Naive thymus-derived CD4-positive, alpha-beta T cell (primary cell): ENCODE measurements around the gene DGCR8. TPM values are rescaled to one million over a fixed set of nuclear protein-coding genes. Genes with fewer than 3 reads are reported as not detected.

Experiments used
- ATAC-seq: fragments of 150-1000 bp; cut with Tn5 transposase; 2 replicates; pipeline ENCODE4 v1.10.0; 2021; ENCODE audit warnings: mild to moderate bottlenecking, moderate library complexity
- CTCF ChIA-PET: fragments of 350-600 bp; sonication (Branson Sonifier 250); formaldehyde crosslinking; loops from one replicate; lab custom pipeline; 2021; ENCODE audit warnings: antibody characterized with exemption; lab: Charles Lee
- POLR2A ChIA-PET: fragments of 350-600 bp; sonication (Branson Sonifier 250); formaldehyde crosslinking; loops from one replicate; lab custom pipeline; 2021; ENCODE audit warnings: antibody characterized with exemption, inconsistent platforms; lab: Charles Lee
- DNase-seq, 9 donors: peaks; one replicate each; pipeline versions ENCODE4 v3.0.0 to v3.0.0-alpha.2; 2020 to 2022; ENCODE audit warnings: mixed read lengths in 1 of 9
- H3K27ac ChIP-seq: one replicate; pipeline ENCODE4 v1.7.0; 2013; ENCODE audit warnings: mild to moderate bottlenecking, low read depth, low read length, moderate library complexity
- H3K27me3 ChIP-seq, 2 donors: one replicate each; pipeline ENCODE4 v1.7.0; 2013; ENCODE audit warnings: low read length in 2 of 2, mild to moderate bottlenecking in 2 of 2, moderate library complexity in 2 of 2; ENCODE audit not compliant: control insufficient read depth in 2 of 2, insufficient read depth in 2 of 2
- H3K36me3 ChIP-seq, 3 experiments: 1 replicate in 2 of 3; 2 replicates in 1 of 3; pipeline ENCODE4 v1.7.0; 2013; ENCODE audit warnings: low read length in 3 of 3, mild to moderate bottlenecking in 3 of 3, moderate library complexity in 1 of 3; ENCODE audit not compliant: insufficient read depth in 3 of 3, control insufficient read depth in 2 of 3
- H3K4me1 ChIP-seq, 2 donors: one replicate each; pipeline ENCODE4 v1.7.0; 2013; ENCODE audit warnings: low read length in 2 of 2, mild to moderate bottlenecking in 2 of 2, moderate library complexity in 1 of 2; ENCODE audit not compliant: control insufficient read depth in 2 of 2, insufficient read depth in 2 of 2
- H3K4me3 ChIP-seq: 2 replicates; pipeline ENCODE4 v1.7.0; 2013; ENCODE audit warnings: mild to moderate bottlenecking, low read length
- H3K9me3 ChIP-seq, 3 experiments: 1 replicate in 2 of 3; 2 replicates in 1 of 3; pipeline ENCODE4 v1.7.0; 2013; ENCODE audit warnings: low read length in 3 of 3; ENCODE audit not compliant: control insufficient read depth in 2 of 3
- H3K27ac Mint-ChIP-seq, 9 donors: one replicate each; pipeline ENCODE4 v1.8.0; 2020 to 2022; ENCODE audit warnings: mixed read lengths in 9 of 9, mild to moderate bottlenecking in 8 of 9, moderate library complexity in 5 of 9, inconsistent platforms in 2 of 9
- H3K27me3 Mint-ChIP-seq, 5 donors: one replicate each; pipeline ENCODE4 v1.8.0; 2021 to 2022; ENCODE audit warnings: mixed read lengths in 5 of 5, mild to moderate bottlenecking in 1 of 5
- H3K36me3 Mint-ChIP-seq, 5 donors: one replicate each; pipeline ENCODE4 v1.8.0; 2020 to 2022; ENCODE audit warnings: mixed read lengths in 5 of 5, mild to moderate bottlenecking in 3 of 5, inconsistent platforms in 1 of 5
- H3K4me1 Mint-ChIP-seq, 7 donors: one replicate each; pipeline ENCODE4 v1.8.0; 2020 to 2022; ENCODE audit warnings: mixed read lengths in 7 of 7, mild to moderate bottlenecking in 3 of 7, inconsistent platforms in 1 of 7
- H3K4me3 Mint-ChIP-seq, 10 donors: one replicate each; pipeline ENCODE4 v1.8.0; 2020 to 2022; ENCODE audit warnings: mild to moderate bottlenecking in 10 of 10, mixed read lengths in 10 of 10, moderate library complexity in 6 of 10, inconsistent platforms in 2 of 10
- H3K9me3 Mint-ChIP-seq, 11 donors: one replicate each; pipeline ENCODE4 v1.8.0; 2020 to 2022; ENCODE audit warnings: mixed read lengths in 11 of 11, mild to moderate bottlenecking in 4 of 11, inconsistent platforms in 1 of 11, moderate library complexity in 1 of 11
- intact Hi-C, 2 donors: fragments of 100-400 bp; cut with micrococcal nuclease; formaldehyde crosslinking; loops; one replicate each; pipeline ENCODE4 v1.15.1; 2023
- polyA plus RNA-seq, 2 donors: library from polyadenylated mRNA; unstranded; fragments of 300-500 nt; fragmentation: Illumina TruSeq; gene quantifications; one replicate each; pipeline ENCODE4 v1.2.3, GENCODE V29; 2021
- total RNA-seq, 6 experiments: library from RNA in 5 of 6; stranded (reverse) in 5 of 6; gene quantifications; 1 replicate in 5 of 6; 2 replicates in 1 of 6; pipeline ENCODE4 v1.2.3 and lab custom pipeline; 2021 to 2026

The DGCR8 gene
- total and polyA plus RNA-seq, 7 experiments from 2014 or later = 4.1 to 63.6 (median 37.4) TPM

- H3K4me3 Mint-ChIP-seq = no peak overlapping the region
- Histone ChIP-seq H3K4me3 (no peak overlapping the region), H3K36me3 (peaks cover 0 to 80% (median 4%) of the 10 kb centered on the region in 3 experiments), H3K27ac (no peak overlapping the region), H3K9me3 (no peaks in the 10 kb centered on the region), H3K4me1 (no peaks in the 10 kb centered on the region), H3K27me3 (no peaks in the 10 kb centered on the region)
- peaks cover 0 to 15% (median 6%) of the 10 kb centered on the region in 7 donors for H3K4me1 Mint-ChIP-seq
- peaks cover 0 to 1% (median 0%) of the 10 kb centered on the region in 11 donors for H3K9me3 Mint-ChIP-seq
- H3K36me3 Mint-ChIP-seq = peaks cover 4 to 16% (median 9%) of the 10 kb centered on the region in 5 donors
- intact Hi-C loops = no loop called here
- ATAC-seq = no peak
- POLR2A ChIA-PET = no interaction called here
- CTCF ChIA-PET = no interaction called here
- no peak for DNase-seq
- no peaks in the 10 kb centered on the region for H3K27me3 Mint-ChIP-seq
- H3K27ac Mint-ChIP-seq = no peak overlapping the region
Measured at GRCh38 chr22:20056161-20056560, 23.9 kb upstream of the DGCR8 start.

DNA sequence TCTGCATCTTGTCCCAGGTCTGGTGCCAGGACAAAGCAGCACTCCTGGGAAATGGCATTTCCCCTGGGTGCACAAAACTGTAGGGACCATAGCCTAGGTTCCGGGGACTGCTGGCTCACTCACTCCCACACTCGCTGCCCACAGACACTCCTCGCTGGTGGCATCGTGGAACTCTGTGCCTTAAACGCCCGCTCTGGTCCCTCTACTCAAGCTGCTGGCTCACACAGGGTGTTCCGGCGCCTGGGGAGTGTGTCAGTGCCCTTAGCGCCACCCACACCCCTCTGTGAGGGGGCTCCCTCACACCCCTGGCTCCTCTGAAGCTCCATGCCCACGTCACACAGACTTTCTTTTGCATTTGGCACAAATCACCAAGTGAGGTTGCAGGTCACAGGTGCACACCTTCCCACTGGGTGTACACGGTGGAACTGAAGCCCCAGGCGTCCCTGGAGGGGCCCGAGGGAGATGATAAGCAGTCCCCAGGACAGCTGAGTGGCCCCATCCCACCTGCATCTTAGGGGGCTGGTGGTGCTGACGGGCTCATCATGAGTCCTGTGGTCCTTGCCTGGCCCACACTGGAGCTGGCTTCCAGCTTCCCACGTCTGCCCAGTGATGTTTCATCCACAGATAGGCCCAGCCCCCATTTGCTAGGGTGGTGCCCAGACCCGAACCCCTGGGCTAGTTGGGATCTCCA lies 23.2 kb upstream of the DGCR8 start:
- H3K4me3 ChIP-seq = no peak overlapping the region
- no peak overlapping the region for H3K27ac Mint-ChIP-seq
- peaks cover 0 to 15% (median 6%) of the 10 kb centered on the region in 7 donors for H3K4me1 Mint-ChIP-seq
- no peaks in the 10 kb centered on the region for H3K4me1 ChIP-seq
- ATAC-seq = no peak
- H3K9me3 ChIP-seq = no peaks in the 10 kb centered on the region
- H3K36me3 ChIP-seq = peaks cover 0 to 87% (median 4%) of the 10 kb centered on the region in 3 experiments
- H3K27ac ChIP-seq = no peak overlapping the region
- POLR2A ChIA-PET = no interaction called here
- H3K36me3 Mint-ChIP-seq = peaks cover 4 to 16% (median 9%) of the 10 kb centered on the region in 5 donors
- peaks cover 0 to 1% (median 0%) of the 10 kb centered on the region in 11 donors for H3K9me3 Mint-ChIP-seq
- no peak overlapping the region for H3K4me3 Mint-ChIP-seq
- no peaks in the 10 kb centered on the region for H3K27me3 ChIP-seq
- no peaks in the 10 kb centered on the region for H3K27me3 Mint-ChIP-seq
- no peak for DNase-seq
- CTCF ChIA-PET = no interaction called here
- intact Hi-C loops = no loop called here

- CTCF ChIA-PET = no interaction called here
- no peak for ATAC-seq
Measured at GRCh38 chr22:20057596-20058268, 22.3 kb upstream of the DGCR8 start.

DNA sequence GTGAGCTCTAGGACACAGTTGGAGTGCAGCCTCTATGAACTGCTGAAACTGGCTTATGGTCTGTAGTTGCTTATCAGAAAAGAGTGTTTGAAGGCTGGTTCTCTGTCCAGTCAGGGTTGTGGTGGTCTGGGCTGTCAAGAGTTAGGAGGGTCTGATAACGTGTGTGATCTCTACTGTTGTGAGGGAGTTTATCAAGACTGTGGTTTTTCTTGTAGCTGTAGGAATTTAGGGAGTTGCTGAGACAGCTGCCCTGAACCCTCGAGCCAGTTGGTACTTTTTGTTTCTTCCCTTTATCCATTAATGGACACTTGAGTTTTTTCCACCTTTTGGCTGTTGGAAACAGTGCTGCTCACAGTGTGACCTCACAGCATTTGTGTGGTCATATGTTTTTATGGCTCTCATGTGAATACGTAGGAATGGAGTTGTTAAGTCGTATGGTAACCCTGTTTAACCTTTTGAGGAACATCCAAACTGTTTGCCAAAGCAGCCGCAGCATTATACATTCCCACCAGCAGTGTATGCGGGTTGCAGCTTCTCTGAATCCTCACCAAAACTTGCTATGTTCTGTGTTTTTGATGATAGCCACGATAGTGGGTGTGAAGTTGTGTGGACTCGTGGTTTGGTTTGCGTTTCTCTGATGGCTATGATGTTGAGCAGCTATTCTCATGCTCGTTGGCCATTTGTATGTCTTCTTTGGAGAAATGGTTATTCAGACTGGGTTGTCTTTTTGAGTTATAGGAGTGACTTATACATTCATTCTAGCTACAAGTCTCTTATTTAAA lies 20.9 kb upstream of the DGCR8 start:
- no peaks in the 10 kb centered on the region for H3K27me3 ChIP-seq
- H3K4me3 ChIP-seq = no peak overlapping the region
- intact Hi-C loops = no loop called here
- POLR2A ChIA-PET = no interaction called here
- H3K36me3 ChIP-seq = peaks cover 0 to 87% (median 4%) of the 10 kb centered on the region in 3 experiments
- no peak for ATAC-seq
- DNase-seq = no peak
- peak overlapping the region in 2 of 9 donors; percentile 62 to 82 for H3K27ac Mint-ChIP-seq
- CTCF ChIA-PET = interaction anchor here (0.6 kb wide), 1 partner anchor 1624 kb away, joined by 3 read pairs; no protein-coding TSS in a partner anchor
- H3K27ac ChIP-seq = peak overlapping the region; percentile 28
- no peaks in the 10 kb centered on the region for H3K9me3 ChIP-seq
- H3K4me1 ChIP-seq = no peaks in the 10 kb centered on the region
- H3K4me3 Mint-ChIP-seq = no peak overlapping the region
- no peaks in the 10 kb centered on the region for H3K27me3 Mint-ChIP-seq
- H3K4me1 Mint-ChIP-seq = peaks cover 0 to 15% (median 6%) of the 10 kb centered on the region in 7 donors
- peaks cover 0 to under 1% (median 0%) of the 10 kb centered on the region in 11 donors for H3K9me3 Mint-ChIP-seq
- H3K36me3 Mint-ChIP-seq = peaks cover 4 to 22% (median 9%) of the 10 kb centered on the region in 5 donors

More at GRCh38 chr22:20057596-20058268, 22.3 kb upstream of the DGCR8 start:
- DNase-seq = no peak
- Histone ChIP-seq H3K27ac (no peak overlapping the region), H3K4me3 (no peak overlapping the region), H3K27me3 (no peaks in the 10 kb centered on the region), H3K4me1 (no peaks in the 10 kb centered on the region), H3K36me3 (peaks cover 0 to 87% (median 4%) of the 10 kb centered on the region in 3 experiments), H3K9me3 (no peaks in the 10 kb centered on the region)
- no peaks in the 10 kb centered on the region for H3K27me3 Mint-ChIP-seq
- peaks cover 0 to 15% (median 6%) of the 10 kb centered on the region in 7 donors for H3K4me1 Mint-ChIP-seq
- intact Hi-C loops = no loop called here
- peak overlapping the region in 1 of 9 donors; percentile 66 for H3K27ac Mint-ChIP-seq
- H3K9me3 Mint-ChIP-seq = peaks cover 0 to 1% (median 0%) of the 10 kb centered on the region in 11 donors
- peaks cover 4 to 20% (median 9%) of the 10 kb centered on the region in 5 donors for H3K36me3 Mint-ChIP-seq
- POLR2A ChIA-PET = no interaction called here
- no peak overlapping the region for H3K4me3 Mint-ChIP-seq

GRCh38 chr22:20060700-20061480 lies 19.2 kb upstream of the DGCR8 start:
- no peak overlapping the region for H3K4me3 ChIP-seq
- intact Hi-C loops = no loop called here
- Mint-ChIP-seq H3K36me3 (peaks cover 4 to 19% (median 9%) of the 10 kb centered on the region in 5 donors), H3K27ac (peak overlapping the region in 2 of 9 donors; percentile 4 to 30), H3K4me3 (no peak overlapping the region), H3K9me3 (no peaks in the 10 kb centered on the region), H3K27me3 (no peaks in the 10 kb centered on the region), H3K4me1 (peaks cover 0 to 15% (median 6%) of the 10 kb centered on the region in 7 donors)
- ChIA-PET POLR2A (interaction anchor here (0.6 kb wide), 1 partner anchor 80 kb away, joined by 3 read pairs; no protein-coding TSS in a partner anchor), CTCF (no interaction called here)
- no peak overlapping the region for H3K27ac ChIP-seq
- H3K9me3 ChIP-seq = no peaks in the 10 kb centered on the region
- no peaks in the 10 kb centered on the region for H3K4me1 ChIP-seq
- H3K27me3 ChIP-seq = no peaks in the 10 kb centered on the region
- H3K36me3 ChIP-seq = peaks cover 0 to 79% (median 4%) of the 10 kb centered on the region in 3 experiments
- no peak for ATAC-seq
- no peak for DNase-seq

DNA sequence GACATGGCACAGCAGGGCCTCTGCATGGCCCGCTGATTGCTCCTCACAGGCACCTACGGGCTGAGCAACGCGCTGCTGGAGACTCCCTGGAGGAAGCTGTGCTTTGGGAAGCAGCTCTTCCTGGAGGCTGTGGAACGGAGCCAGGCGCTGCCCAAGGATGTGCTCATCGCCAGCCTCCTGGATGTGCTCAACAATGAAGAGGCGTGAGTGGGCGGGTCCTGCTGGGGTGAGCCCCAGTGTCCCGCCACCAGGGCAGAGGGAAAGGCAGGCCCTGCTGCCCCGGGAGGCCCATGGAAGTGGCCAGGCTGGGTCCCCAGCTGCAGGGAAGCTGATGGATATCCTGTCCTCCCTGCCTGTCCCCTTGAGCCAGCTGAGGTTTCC lies 18.6 kb upstream of the DGCR8 start:
- Histone ChIP-seq H3K36me3 (peaks cover 0 to 73% (median 4%) of the 10 kb centered on the region in 3 experiments), H3K27ac (no peak overlapping the region), H3K4me3 (no peak overlapping the region), H3K27me3 (no peaks in the 10 kb centered on the region), H3K4me1 (no peaks in the 10 kb centered on the region), H3K9me3 (no peaks in the 10 kb centered on the region)
- POLR2A ChIA-PET = interaction anchor here (0.5 to 0.6 kb wide), 2 partner anchors 13 to 31 kb away, joined by 4 read pairs; no protein-coding TSS in a partner anchor
- no peak overlapping the region for H3K27ac Mint-ChIP-seq
- no peak overlapping the region for H3K4me3 Mint-ChIP-seq
- DNase-seq = no peak
- H3K36me3 Mint-ChIP-seq = peaks cover 4 to 19% (median 9%) of the 10 kb centered on the region in 5 donors
- intact Hi-C loops = no loop called here
- ATAC-seq = no peak
- H3K9me3 Mint-ChIP-seq = no peaks in the 10 kb centered on the region
- H3K4me1 Mint-ChIP-seq = peaks cover 0 to 15% (median 6%) of the 10 kb centered on the region in 7 donors
- CTCF ChIA-PET = no interaction called here
- no peaks in the 10 kb centered on the region for H3K27me3 Mint-ChIP-seq
